HG03342 (cell line): Measurements from ENCODE around the gene TMEM115.

Experiments
- ATAC-seq: cut with Tn5 transposase; IDR thresholded peaks from one replicate; pipeline ENCODE4 v1.9.1; 2021; ENCODE audit warnings: mild to moderate bottlenecking, moderate library complexity; ENCODE audit not compliant: unreplicated experiment

TMEM115 gene

GRCh38 chr3:50378757-50379156, 19.4 kb upstream of the TMEM115 start:
- no peak for ATAC-seq

- ATAC-seq: no peak
Observed at GRCh38 chr3:50378024-50378423, 18.7 kb upstream of the TMEM115 start.

- ATAC-seq: no peak
Observed at GRCh38 chr3:50375258-50375931, 16.1 kb upstream of the TMEM115 start.

GRCh38 chr3:50374363-50375257, 15.3 kb upstream of the TMEM115 start:
- ATAC-seq: no peak

GRCh38 chr3:50373146-50374051, 14.1 kb upstream of the TMEM115 start:
- no peak for ATAC-seq

- ATAC-seq: no peak
Observed at GRCh38 chr3:50372349-50372748, 13.0 kb upstream of the TMEM115 start.

- no peak for ATAC-seq
Observed at GRCh38 chr3:50371133-50371685, 11.9 kb upstream of the TMEM115 start.

- ATAC-seq: no peak
Observed at GRCh38 chr3:50370594-50370993, 11.3 kb upstream of the TMEM115 start.

GRCh38 chr3:50369012-50369670, 9.8 kb upstream of the TMEM115 start:
- no peak for ATAC-seq

GRCh38 chr3:50365842-50366220, 6.5 kb upstream of the TMEM115 start:
- no peak for ATAC-seq

- ATAC-seq: peak; percentile 89
Observed at GRCh38 chr3:50365080-50365841, 5.9 kb upstream of the TMEM115 start.

- peak; percentile 4 for ATAC-seq
Observed at GRCh38 chr3:50364573-50365079, 5.3 kb upstream of the TMEM115 start.

- no peak for ATAC-seq
Observed at GRCh38 chr3:50359760-50360110, 414 bp upstream of the TMEM115 start.

GRCh38 chr3:50358355-50358910, 888 bp downstream of the TMEM115 start:
- ATAC-seq: no peak

- no peak for ATAC-seq
Observed at GRCh38 chr3:50357481-50357880, 1.8 kb downstream of the TMEM115 start.

- no peak for ATAC-seq
Observed at GRCh38 chr3:50356553-50356952, 2.8 kb downstream of the TMEM115 start.

GRCh38 chr3:50355829-50356552, 3.3 kb downstream of the TMEM115 start:
- no peak for ATAC-seq

GRCh38 chr3:50354850-50355249, 4.5 kb downstream of the TMEM115 start:
- no peak for ATAC-seq
